Stimulated activated naive CD4-positive, alpha-beta T cell treated with Interleukin-2 at 50 U/mL for 16 hours (primary cell): ENCODE measurements around the gene PTEN.
"Not testable (repeated sequence)": the region's sequence is repeated elsewhere in the genome, so short reads cannot be mapped to it uniquely, and the experiment has no call there.

ENCODE experiments used
- DNase-seq: peaks from one replicate; lab custom pipeline; 2025; lab: John Stamatoyannopoulos, UW

PTEN gene

GRCh38 chr10:87863053-87863943 lies at the start of gene PTEN, which contains the start of gene KLLN:
Gene PTEN (plus strand): TSS chr10:87863625. CDS start chr10:87864470, 845 bp downstream.
Gene KLLN (minus strand): TSS chr10:87863533. CDS start chr10:87862487, 1,046 bp downstream.
- peak; percentile 78 for DNase-seq

- no peak for DNase-seq
Observed at GRCh38 chr10:87816163-87816897, 47.1 kb upstream of the PTEN start.

GRCh38 chr10:87816898-87817608 lies 46.4 kb upstream of the PTEN start:
- no peak for DNase-seq

GRCh38 chr10:87817609-87818504 lies 45.6 kb upstream of the PTEN start, which contains the start of gene ATAD1:
Gene ATAD1 (minus strand): TSS chr10:87818226. CDS start chr10:87814599, 3,627 bp downstream.
- DNase-seq = peak; percentile 83

GRCh38 chr10:87818505-87819288 lies 44.7 kb upstream of the PTEN start:
- peak; percentile 72 for DNase-seq

- no peak for DNase-seq
Observed at GRCh38 chr10:87819289-87819585, 44.2 kb upstream of the PTEN start.

- no peak for DNase-seq
Observed at GRCh38 chr10:87826653-87827052, 36.8 kb upstream of the PTEN start.

- DNase-seq = no peak
Observed at GRCh38 chr10:87827681-87828080, 35.7 kb upstream of the PTEN start.

- DNase-seq = not testable (repeated sequence)
Observed at GRCh38 chr10:87829051-87829450, 34.4 kb upstream of the PTEN start.

- DNase-seq = no peak
Observed at GRCh38 chr10:87829986-87830729, 33.3 kb upstream of the PTEN start.

- no peak for DNase-seq
Observed at GRCh38 chr10:87836098-87836497, 27.3 kb upstream of the PTEN start.

- no peak for DNase-seq
Observed at GRCh38 chr10:87837445-87837844, 26.0 kb upstream of the PTEN start.

GRCh38 chr10:87838650-87839049 lies 24.8 kb upstream of the PTEN start:
- no peak for DNase-seq

- no peak for DNase-seq
Observed at GRCh38 chr10:87841186-87841585, 22.2 kb upstream of the PTEN start.

GRCh38 chr10:87842220-87842641 lies 21.2 kb upstream of the PTEN start:
- no peak for DNase-seq

- no peak for DNase-seq
Observed at GRCh38 chr10:87842776-87843497, 20.5 kb upstream of the PTEN start.

- no peak for DNase-seq
Observed at GRCh38 chr10:87843714-87844113, 19.7 kb upstream of the PTEN start.

GRCh38 chr10:87844837-87845623 lies 18.4 kb upstream of the PTEN start:
- no peak for DNase-seq
